A549 (cell line): ENCODE measurements around the gene CHURC1. TPM values are rescaled to one million over a fixed set of nuclear protein-coding genes. Genes with fewer than 3 reads are reported as not detected.

Experiments
- ATAC-seq, 2 experiments: fragments of 200-7000 bp in 1 of 2; fragments of >200 bp in 1 of 2; cut with Nextera tagmentation in 1 of 2; cut with Tn5 transposase in 1 of 2; 3 replicates each; pipeline versions ENCODE4 v1.8.0 to v1.9.1; 2018 to 2020; ENCODE audit warnings: mild to moderate bottlenecking in 1 of 2, moderate library complexity in 1 of 2
- CTCF ChIA-PET: fragments of 300-600 bp; sonication (Branson Sonifier 250); formaldehyde crosslinking; extraction: SDS; loops from one replicate; lab custom pipeline; 2021; ENCODE audit warnings: antibody characterized with exemption, inconsistent platforms; lab: Yijun Ruan, JAX
- POLR2A ChIA-PET: fragments of 350-600 bp; formaldehyde crosslinking; extraction: SDS; loops from one replicate; lab custom pipeline; 2021; ENCODE audit warnings: antibody characterized with exemption, inconsistent platforms; lab: Yijun Ruan, JAX
- DNase-seq, 2 experiments: peaks; one replicate each; pipeline versions ENCODE4 v3.0.0 to v3.0.0-alpha.2; 2011 to 2016; ENCODE audit warnings: low read depth in 1 of 2, low spot score in 1 of 2
- FAIRE-seq: peaks from 2 replicates; lab custom pipeline; 2011; peaks lifted over from hg19 to GRCh38; lab: Jason Lieb, UNC
- H3K27ac ChIP-seq, 2 experiments: fragments of >200 bp; sonication (Bioruptor Twin); formaldehyde crosslinking; 3 replicates each; pipeline ENCODE4 v1.5.1; 2016 to 2017
- H3K4me1 ChIP-seq: fragments of >200 bp; sonication (Bioruptor Twin); formaldehyde crosslinking; 3 replicates; pipeline ENCODE4 v1.6.1; 2016
- H3K4me2 ChIP-seq: fragments of >200 bp; sonication (Bioruptor Twin); formaldehyde crosslinking; 3 replicates; pipeline ENCODE4 v1.6.1; 2016
- H3K4me3 ChIP-seq: fragments of >200 bp; sonication (Bioruptor Twin); formaldehyde crosslinking; 3 replicates; pipeline ENCODE4 v1.5.1; 2016
- H3K9me3 ChIP-seq: fragments of >200 bp; sonication (Bioruptor Twin); formaldehyde crosslinking; 3 replicates; pipeline ENCODE4 v1.6.1; 2016
- ATOH8 ChIP-seq: fragments of 250-450 bp; sonication (Bioruptor Pico); IDR thresholded peaks from 2 replicates; pipeline ENCODE4 v1.5.0; 2020; ENCODE audit warnings: low read depth, mild to moderate bottlenecking, moderate library complexity
- BCL3 ChIP-seq: fragments of >200 bp; sonication (Bioruptor Twin); formaldehyde crosslinking; IDR thresholded peaks from 3 replicates; pipeline ENCODE4 v1.6.1; 2016
- BHLHE40 ChIP-seq: IDR thresholded peaks from 2 replicates; pipeline ENCODE4 v1.6.1; 2012; ENCODE audit warnings: low read depth, low read length, inconsistent platforms
- CBX8 ChIP-seq: fragments of 200-600 bp; sonication (generic); IDR thresholded peaks from 2 replicates; pipeline ENCODE4 v1.6.1; 2016
- CEBPB ChIP-seq, 2 experiments: fragments of >200 bp in 1 of 2; sonication (Bioruptor Twin) in 1 of 2; formaldehyde crosslinking in 1 of 2; IDR thresholded peaks; 2 replicates each; pipeline ENCODE4 v1.6.1; 2012 to 2016
- CHD2 ChIP-seq: fragments of 150-350 bp; IDR thresholded peaks from 2 replicates; pipeline ENCODE4 v1.6.1; 2014; ENCODE audit warnings: low read length; ENCODE audit not compliant: partially characterized antibody
- CHD4 ChIP-seq: fragments of 200-600 bp; sonication (generic); IDR thresholded peaks from 2 replicates; pipeline ENCODE4 v1.6.1; 2016; ENCODE audit warnings: antibody characterized with exemption, mild to moderate bottlenecking, borderline replicate concordance
- EHF ChIP-seq: fragments of 250-450 bp; sonication (Bioruptor Pico); IDR thresholded peaks from 2 replicates; pipeline ENCODE4 v1.5.0; 2020; ENCODE audit warnings: mild to moderate bottlenecking
- FOSB ChIP-seq: fragments of 250-450 bp; sonication (Bioruptor Pico); IDR thresholded peaks from 2 replicates; pipeline ENCODE4 v1.5.0; 2020; ENCODE audit warnings: mild to moderate bottlenecking, moderate library complexity
- FOXS1 ChIP-seq: fragments of 250-450 bp; sonication (Bioruptor Pico); IDR thresholded peaks from 2 replicates; pipeline ENCODE4 v1.5.0; 2020; ENCODE audit warnings: mild to moderate bottlenecking, moderate library complexity
- GATA3 ChIP-seq: IDR thresholded peaks from 2 replicates; pipeline ENCODE4 v1.6.1; 2012; ENCODE audit warnings: borderline replicate concordance
- HOXB13 ChIP-seq: fragments of 250-450 bp; sonication (Bioruptor Pico); IDR thresholded peaks from 2 replicates; pipeline ENCODE4 v1.5.0; 2020; ENCODE audit warnings: low read depth, mild to moderate bottlenecking, moderate library complexity
- HOXB5 ChIP-seq: fragments of 250-450 bp; sonication (Bioruptor Pico); IDR thresholded peaks from 2 replicates; pipeline ENCODE4 v1.5.0; 2020; ENCODE audit warnings: mild to moderate bottlenecking, moderate library complexity
- JUN ChIP-seq, 2 experiments: fragments of >200 bp; sonication (Bioruptor Twin); formaldehyde crosslinking; IDR thresholded peaks; 2 replicates in 1 of 2; 3 replicates in 1 of 2; pipeline ENCODE4 v1.6.1; 2016 to 2017
- MAZ ChIP-seq: fragments of 150-350 bp; IDR thresholded peaks from 2 replicates; pipeline ENCODE4 v1.6.1; 2014; ENCODE audit warnings: antibody characterized with exemption, low read depth, low read length, borderline replicate concordance
- NFE2L2 ChIP-seq: fragments of 150-350 bp; conservative IDR thresholded peaks from 2 replicates; pipeline ENCODE4 v1.6.1; 2014; ENCODE audit warnings: low read length
- NPAS2 ChIP-seq: fragments of 250-450 bp; sonication (Bioruptor Pico); IDR thresholded peaks from 2 replicates; pipeline ENCODE4 v1.8.0; 2022; ENCODE audit warnings: mild to moderate bottlenecking, moderate library complexity, borderline replicate concordance
- PHF8 ChIP-seq: fragments of 200-600 bp; sonication (generic); IDR thresholded peaks from 2 replicates; pipeline ENCODE4 v1.6.1; 2016; ENCODE audit warnings: low read depth, mild to moderate bottlenecking, antibody characterized with exemption, moderate library complexity, borderline replicate concordance
- RAD21 ChIP-seq, 2 experiments: fragments of >200 bp in 1 of 2; sonication (Bioruptor Twin) in 1 of 2; formaldehyde crosslinking in 1 of 2; IDR thresholded peaks in 1 of 2; conservative IDR thresholded peaks in 1 of 2; 2 replicates in 1 of 2; 3 replicates in 1 of 2; pipeline ENCODE4 v1.6.1; 2012 to 2018; ENCODE audit warnings: inconsistent platforms in 1 of 2
- RCOR1 ChIP-seq: fragments of 150-350 bp; IDR thresholded peaks from 2 replicates; pipeline ENCODE4 v1.6.1; 2014; ENCODE audit warnings: antibody characterized with exemption, low read length, low read depth
- SREBF2 ChIP-seq: fragments of 450-650 bp; IDR thresholded peaks from 2 replicates; pipeline ENCODE4 v1.6.1; 2014; ENCODE audit warnings: mild to moderate bottlenecking, moderate library complexity
- TFCP2L1 ChIP-seq: fragments of 250-450 bp; sonication (Bioruptor Pico); IDR thresholded peaks from 2 replicates; pipeline ENCODE4 v1.5.0; 2021; ENCODE audit warnings: mild to moderate bottlenecking
- WGBS: methylation state at CpG from one replicate; pipeline ENCODE4 v1.1.6; 2017; ENCODE audit errors: missing lambda C conversion rate; 5-methylcytosine and 5-hydroxymethylcytosine counted together
- polyA plus RNA-seq, 4 experiments: library from polyadenylated mRNA; depleted of rRNA in 3 of 4; stranded (reverse); fragments of >200 nt; fragmentation: RNase III in 1 of 4; extraction: RNeasy Plus Mini Kit Qiagen cat#74134 plus additional on column Dnase treatment in 1 of 4; gene quantifications; 2 replicates in 3 of 4; 3 replicates in 1 of 4; pipeline ENCODE4 v1.2.3, GENCODE V29; 2011 to 2017
- TF ChIP-seq, protein P1 (sequence below): fragments of >200 bp; sonication (Bioruptor Twin); formaldehyde crosslinking; IDR thresholded peaks from 3 replicates; pipeline ENCODE4 v1.5.1; 2016
- TF ChIP-seq, protein P2 (sequence below): IDR thresholded peaks from 2 replicates; pipeline ENCODE4 v1.6.1; 2012

The CHURC1 gene
- polyA plus RNA-seq, 2 of the 4 experiments (the other 2 are of a cell fraction), result 151 to 153 TPM

DNA sequence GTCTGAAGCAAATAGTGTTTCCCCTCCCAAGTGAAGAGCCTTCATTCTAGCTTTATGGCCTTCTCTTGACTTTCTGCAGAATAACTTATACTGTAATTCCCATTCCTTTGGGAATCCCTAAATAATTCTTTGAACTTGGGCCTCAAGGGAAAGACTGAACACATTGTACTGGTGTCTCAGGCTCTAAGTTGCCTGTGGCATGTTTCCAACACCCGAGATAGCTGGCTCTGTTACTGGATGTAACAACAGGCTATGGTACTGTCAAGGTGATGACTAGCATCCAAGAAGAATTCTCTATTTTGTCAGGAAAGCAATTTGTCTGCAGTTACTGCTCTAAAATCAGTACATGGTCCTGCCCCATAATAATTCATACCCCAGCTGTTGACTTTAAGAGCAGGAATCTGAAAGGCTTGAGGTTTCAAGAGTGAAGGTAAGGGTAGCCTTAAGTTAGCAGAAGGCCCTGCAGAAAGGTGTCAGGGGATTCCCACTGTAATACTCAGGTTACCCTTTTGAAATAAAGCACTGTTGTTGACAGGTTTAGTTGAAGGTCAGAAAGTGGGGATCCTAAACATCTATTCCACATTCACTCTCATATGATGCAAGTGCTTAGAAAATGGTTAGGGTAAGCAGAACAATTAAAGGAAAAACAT, 23.0 kb downstream of the CHURC1 start:
- CTCF ChIA-PET, result interaction anchor here (0.6 to 2.7 kb wide), 10 partner anchors 8 to 592 kb away, joined by 3 to 11 read pairs (median 4); no protein-coding TSS in a partner anchor
- POLR2A ChIA-PET, result interaction anchor here (1.2 to 1.5 kb wide), 2 partner anchors 7 to 50 kb away, joined by 3 to 4 read pairs; partner anchors contain the start of gene FNTB
- no peak for FAIRE-seq

GRCh38 chr14:64937821-64938193, 23.6 kb downstream of the CHURC1 start:
- DNase-seq (peak; percentile 29 to 48), ATAC-seq (peak; percentile 53 to 65), FAIRE-seq (no peak)
- ChIA-PET POLR2A (no interaction called here), CTCF (interaction anchor here (1.2 to 2.7 kb wide), 5 partner anchors 27 to 170 kb away, joined by 3 to 11 read pairs (median 5); no protein-coding TSS in a partner anchor)
- Histone ChIP-seq H3K4me3 (no peak overlapping the region), H3K4me1 (peaks cover 68% of the 10 kb centered on the region), H3K4me2 (peak overlapping the region; percentile 79), H3K27ac (peak overlapping the region; percentile 51 to 77), H3K9me3 (no peaks in the 10 kb centered on the region)
- TF ChIP-seq RCOR1 (no peak), ATOH8 (CRISPR knock-in tag) (no peak), NPAS2 (CRISPR knock-in tag) (no peak), JUN (IDR thresholded peaks at IDR 0.05) (no peak), RAD21 (conservative IDR thresholded peaks at IDR 0.05 in 1 of 2, IDR thresholded peaks at IDR 0.05 in 1 of 2) (peak; percentile 44 to 57; a peak in 4 of 5 replicates), HOXB5 (CRISPR knock-in tag) (no peak), NFE2L2 (no peak), GATA3 (0 out of 2 replicates have a peak, but pooled peaks have one; percentile 10)
- TF ChIP-seq, protein P1, sequence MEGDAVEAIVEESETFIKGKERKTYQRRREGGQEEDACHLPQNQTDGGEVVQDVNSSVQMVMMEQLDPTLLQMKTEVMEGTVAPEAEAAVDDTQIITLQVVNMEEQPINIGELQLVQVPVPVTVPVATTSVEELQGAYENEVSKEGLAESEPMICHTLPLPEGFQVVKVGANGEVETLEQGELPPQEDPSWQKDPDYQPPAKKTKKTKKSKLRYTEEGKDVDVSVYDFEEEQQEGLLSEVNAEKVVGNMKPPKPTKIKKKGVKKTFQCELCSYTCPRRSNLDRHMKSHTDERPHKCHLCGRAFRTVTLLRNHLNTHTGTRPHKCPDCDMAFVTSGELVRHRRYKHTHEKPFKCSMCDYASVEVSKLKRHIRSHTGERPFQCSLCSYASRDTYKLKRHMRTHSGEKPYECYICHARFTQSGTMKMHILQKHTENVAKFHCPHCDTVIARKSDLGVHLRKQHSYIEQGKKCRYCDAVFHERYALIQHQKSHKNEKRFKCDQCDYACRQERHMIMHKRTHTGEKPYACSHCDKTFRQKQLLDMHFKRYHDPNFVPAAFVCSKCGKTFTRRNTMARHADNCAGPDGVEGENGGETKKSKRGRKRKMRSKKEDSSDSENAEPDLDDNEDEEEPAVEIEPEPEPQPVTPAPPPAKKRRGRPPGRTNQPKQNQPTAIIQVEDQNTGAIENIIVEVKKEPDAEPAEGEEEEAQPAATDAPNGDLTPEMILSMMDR, result peak; percentile 49
- 68% methylated on average over 1 of the region's 1 CpG for WGBS

More for the DNA sequence above, 23.0 kb downstream of the CHURC1 start:
- ATAC-seq (peak in 1 of 2 experiments; percentile 3; a peak in 2 of 6 replicates), DNase-seq (no peak)
- Histone ChIP-seq H3K4me3 (no peak overlapping the region), H3K4me2 (peak overlapping the region; percentile 79; the same call in 1 of the 3 replicates), H3K9me3 (no peaks in the 10 kb centered on the region), H3K4me1 (peaks cover 63% of the 10 kb centered on the region)
- 0% methylated on average over 1 of the region's 1 CpG for WGBS
- TF ChIP-seq CHD4 (no peak), CEBPB (IDR thresholded peaks at IDR 0.05) (no peak), CBX8 (no peak), BHLHE40 (no peak), MAZ (no peak), GATA3 (no peak), BCL3 (no peak), FOSB (CRISPR knock-in tag) (no peak), NFE2L2 (no peak), FOXS1 (CRISPR knock-in tag) (no peak), PHF8 (no peak), CHD2 (no peak), RCOR1 (no peak), EHF (CRISPR knock-in tag) (no peak), HOXB13 (no peak), SREBF2 (no peak), ATOH8 (CRISPR knock-in tag) (no peak), TFCP2L1 (no peak), RAD21 (conservative IDR thresholded peaks at IDR 0.05 in 1 of 2, IDR thresholded peaks at IDR 0.05 in 1 of 2) (no peak)
- TF ChIP-seq, protein P2, sequence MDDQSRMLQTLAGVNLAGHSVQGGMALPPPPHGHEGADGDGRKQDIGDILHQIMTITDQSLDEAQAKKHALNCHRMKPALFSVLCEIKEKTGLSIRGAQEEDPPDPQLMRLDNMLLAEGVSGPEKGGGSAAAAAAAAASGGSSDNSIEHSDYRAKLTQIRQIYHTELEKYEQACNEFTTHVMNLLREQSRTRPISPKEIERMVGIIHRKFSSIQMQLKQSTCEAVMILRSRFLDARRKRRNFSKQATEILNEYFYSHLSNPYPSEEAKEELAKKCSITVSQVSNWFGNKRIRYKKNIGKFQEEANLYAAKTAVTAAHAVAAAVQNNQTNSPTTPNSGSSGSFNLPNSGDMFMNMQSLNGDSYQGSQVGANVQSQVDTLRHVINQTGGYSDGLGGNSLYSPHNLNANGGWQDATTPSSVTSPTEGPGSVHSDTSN, result no peak
- TF ChIP-seq, all 56 proteins: peak for 0
- H3K27ac ChIP-seq, result peak overlapping the region; percentile 51 to 77; a peak in 5 of 6 replicates
